Measurements from ENCODE around the gene KCNJ9.
A peak's percentile ranks its signal among the peaks of the same experiment; 100 is the strongest.
"Not testable (repeated sequence)": the region's sequence is repeated elsewhere in the genome, so short reads cannot be mapped to it uniquely, and the experiment has no call there.

Gene KCNJ9

GRCh38 chr1:160081261-160081936, at the start of gene KCNJ9:
Gene KCNJ9, plus strand, starts transcription at chr1:160081538. Its CDS starts 2,493 bp downstream, at chr1:160084031.
- peak; percentile 42 for DNase-seq

- no peak for DNase-seq
These were observed 49.0 kb upstream of the KCNJ9 start for GRCh38 chr1:160032165-160032820.

- no peak for DNase-seq
These were observed 40.9 kb upstream of the KCNJ9 start for GRCh38 chr1:160040476-160040875.

- no peak for DNase-seq
These were observed 37.8 kb upstream of the KCNJ9 start for GRCh38 chr1:160043543-160043942.

GRCh38 chr1:160045653-160046052, 35.7 kb upstream of the KCNJ9 start:
- DNase-seq, result no peak

- DNase-seq, result peak; percentile 19
These were observed 34.7 kb upstream of the KCNJ9 start for GRCh38 chr1:160046494-160047110.

GRCh38 chr1:160047111-160047991, 34.0 kb upstream of the KCNJ9 start:
- no peak for DNase-seq

GRCh38 chr1:160048335-160048734, 33.0 kb upstream of the KCNJ9 start:
- no peak for DNase-seq

- no peak for DNase-seq
These were observed 32.2 kb upstream of the KCNJ9 start for GRCh38 chr1:160049101-160049500.

GRCh38 chr1:160050182-160050581, 31.2 kb upstream of the KCNJ9 start:
- DNase-seq, result not testable (repeated sequence)

- DNase-seq, result no peak
These were observed 30.7 kb upstream of the KCNJ9 start for GRCh38 chr1:160050619-160051018.

- DNase-seq, result no peak
These were observed 28.4 kb upstream of the KCNJ9 start for GRCh38 chr1:160052936-160053335.

- DNase-seq, result no peak
These were observed 27.6 kb upstream of the KCNJ9 start for GRCh38 chr1:160053548-160054365.

GRCh38 chr1:160056648-160057169, 24.6 kb upstream of the KCNJ9 start:
- DNase-seq, result no peak

- no peak for DNase-seq
These were observed 23.3 kb upstream of the KCNJ9 start for GRCh38 chr1:160058087-160058486.

- DNase-seq, result no peak
These were observed 19.7 kb upstream of the KCNJ9 start for GRCh38 chr1:160061369-160062229.

GRCh38 chr1:160062230-160062532, 19.2 kb upstream of the KCNJ9 start:
- DNase-seq, result no peak

GRCh38 chr1:160063176-160063575, 18.2 kb upstream of the KCNJ9 start:
- no peak for DNase-seq

GRCh38 chr1:160064164-160064563, 17.2 kb upstream of the KCNJ9 start:
- DNase-seq, result no peak

- DNase-seq, result no peak
These were observed 16.6 kb upstream of the KCNJ9 start for GRCh38 chr1:160064746-160065145.

Measured in fibroblast of skin of right quadriceps (primary cell).